Esophagus mucosa (tissue), 1 donor: ENCODE data around the gene FAM186B. TPM values are rescaled to one million over a fixed set of nuclear protein-coding genes. Genes with fewer than 3 reads are reported as not detected.
"Not testable (repeated sequence)": the region's sequence is repeated elsewhere in the genome, so short reads cannot be mapped to it uniquely, and the experiment has no call there.

Source experiments
- ATAC-seq: fragments of 200-7000 bp; cut with Tn5 transposase; one replicate; pipeline ENCODE4 v1.9.1; 2020
- total RNA-seq: library from RNA; stranded (reverse); gene quantifications from one replicate; pipeline ENCODE4 v1.2.4, GENCODE V29; 2023
- donor health status: DM: yes; HTN: yes; CAD: no.

Gene FAM186B
- 0.36 TPM for total RNA-seq

- not testable (repeated sequence) for ATAC-seq
These were observed at the start of gene FAM186B for GRCh38 chr12:49605539-49605938. TSS of gene FAM186B (minus strand) at chr12:49605639. CDS start at chr12:49605477, 162 bp downstream.

DNA sequence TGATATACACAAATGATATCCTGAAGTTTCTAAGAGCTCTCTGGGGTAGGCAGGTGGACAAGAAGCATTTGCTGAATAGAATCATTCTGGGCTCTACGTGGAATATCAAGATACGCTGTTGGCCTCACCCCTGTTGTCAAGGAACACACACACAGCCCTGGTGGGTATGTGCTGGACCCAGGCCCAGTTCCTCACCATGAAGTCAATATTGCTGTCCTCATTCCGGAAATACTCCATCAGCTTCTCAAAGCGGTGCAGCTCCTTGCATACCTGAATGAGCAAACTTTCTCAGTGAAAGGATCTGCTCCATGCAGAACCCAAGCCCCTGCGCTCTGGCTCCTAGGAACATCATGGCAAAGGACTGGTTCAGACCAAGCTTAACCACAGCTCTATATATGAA is 49.3 kb upstream of the FAM186B start:
- no peak for ATAC-seq

DNA sequence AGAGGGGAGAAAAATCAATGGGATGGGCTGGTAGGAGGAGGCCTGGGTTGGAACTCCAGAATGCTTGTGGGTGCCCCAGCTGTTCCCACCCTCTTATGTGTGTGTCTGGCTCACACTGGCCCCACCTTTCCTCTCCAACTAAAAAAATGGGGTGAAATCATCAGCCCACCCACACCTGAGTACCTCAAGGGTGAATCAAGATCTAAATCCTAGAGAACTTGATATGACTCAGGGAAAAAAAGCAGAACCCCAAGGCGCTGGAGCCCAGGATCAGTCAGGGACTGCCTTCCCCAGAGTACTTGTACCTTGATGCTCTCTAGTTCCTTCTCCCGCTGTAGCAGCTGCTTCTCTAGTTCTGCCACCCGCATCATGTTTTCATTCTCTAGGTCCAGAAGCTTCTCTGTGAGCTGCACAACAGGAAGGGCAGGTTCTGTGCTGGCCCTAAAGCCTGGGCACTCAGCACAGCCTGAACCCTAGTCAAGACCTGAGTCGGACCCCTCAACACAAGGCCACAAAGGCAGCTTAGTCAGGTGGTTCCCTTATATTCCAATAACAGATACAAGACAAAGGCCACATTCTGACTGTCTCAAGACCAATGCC is 47.6 kb upstream of the FAM186B start:
- ATAC-seq, result no peak

- no peak for ATAC-seq
These were observed 46.4 kb upstream of the FAM186B start for GRCh38 chr12:49651855-49652254.

DNA sequence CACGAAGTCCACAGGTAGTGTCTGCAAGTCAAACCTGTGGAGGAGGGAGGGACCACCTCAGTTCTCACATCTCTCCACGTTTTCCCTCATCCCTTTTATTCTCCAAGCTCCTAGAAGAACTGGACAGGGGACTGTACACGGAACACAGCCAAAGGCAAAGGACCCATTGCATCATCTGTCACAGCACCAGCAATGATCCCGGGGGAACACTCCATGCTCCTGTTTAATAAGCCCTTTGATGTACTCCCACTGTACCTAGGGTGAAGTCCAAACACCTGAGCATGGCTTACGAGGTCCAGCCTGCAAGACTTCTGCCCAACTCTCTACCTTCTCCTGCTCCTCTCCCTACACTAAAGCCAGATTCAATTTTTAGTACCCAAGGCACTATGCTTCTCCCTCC is 44.5 kb upstream of the FAM186B start:
- no peak for ATAC-seq

- no peak for ATAC-seq
These were observed 44.0 kb upstream of the FAM186B start for GRCh38 chr12:49649445-49649844.

DNA sequence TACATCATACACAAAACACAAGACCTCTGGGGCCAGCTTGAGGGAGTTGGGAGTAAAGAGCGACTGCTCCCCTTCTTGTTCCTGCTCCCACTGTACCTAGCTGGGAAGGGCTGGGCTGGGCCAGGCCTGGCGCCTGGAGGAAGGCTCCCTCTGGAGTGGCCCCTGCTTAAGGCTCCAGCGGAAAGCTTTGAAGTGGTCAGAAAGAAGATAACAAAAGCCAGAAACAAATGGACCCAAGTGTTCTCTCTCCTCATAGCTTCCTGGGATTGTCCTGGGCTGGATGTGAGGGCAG is 43.2 kb upstream of the FAM186B start:
- no peak for ATAC-seq

DNA sequence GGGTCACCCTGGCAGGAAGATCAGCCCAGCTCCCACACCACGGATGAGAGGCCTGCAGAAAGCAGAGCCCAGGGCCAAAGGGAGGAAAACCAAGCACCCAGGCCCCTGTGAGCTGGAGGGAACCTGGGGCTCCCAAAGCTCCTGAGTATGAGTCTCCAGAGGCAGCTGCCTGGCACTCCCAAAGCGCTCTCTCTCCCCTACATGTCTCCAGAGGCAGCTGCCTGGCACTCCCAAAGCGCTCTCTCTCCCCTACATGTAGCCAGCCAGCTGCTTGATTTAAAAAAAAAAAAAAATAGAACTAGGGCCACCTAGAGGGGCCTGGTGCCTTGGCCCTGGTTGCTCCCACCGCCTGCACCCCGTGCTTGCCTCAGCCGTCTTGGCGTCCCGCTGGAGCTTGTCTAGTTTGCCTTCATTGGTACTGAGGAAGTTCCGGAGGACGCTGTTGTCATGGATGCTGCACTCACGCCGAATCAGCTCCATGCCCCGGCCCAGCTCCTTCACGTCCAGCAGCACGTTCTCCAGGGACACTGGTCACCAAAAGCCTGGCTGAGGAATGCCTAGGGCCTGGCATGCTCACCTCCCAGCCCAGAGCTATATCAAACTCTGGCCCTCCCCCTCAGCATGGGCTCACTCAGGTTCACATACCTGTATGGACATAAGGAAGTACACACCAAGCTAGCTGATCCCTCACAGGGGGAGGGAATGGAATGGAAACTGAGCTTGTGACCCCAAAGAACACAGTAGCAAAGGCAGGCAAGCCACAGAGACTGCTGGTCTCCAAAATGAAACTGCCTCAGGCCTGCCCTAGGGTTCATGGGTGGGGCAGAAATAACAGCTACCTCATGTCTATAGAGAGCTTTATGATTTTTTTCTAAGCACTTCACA is 42.6 kb upstream of the FAM186B start:
- ATAC-seq, result no peak

DNA sequence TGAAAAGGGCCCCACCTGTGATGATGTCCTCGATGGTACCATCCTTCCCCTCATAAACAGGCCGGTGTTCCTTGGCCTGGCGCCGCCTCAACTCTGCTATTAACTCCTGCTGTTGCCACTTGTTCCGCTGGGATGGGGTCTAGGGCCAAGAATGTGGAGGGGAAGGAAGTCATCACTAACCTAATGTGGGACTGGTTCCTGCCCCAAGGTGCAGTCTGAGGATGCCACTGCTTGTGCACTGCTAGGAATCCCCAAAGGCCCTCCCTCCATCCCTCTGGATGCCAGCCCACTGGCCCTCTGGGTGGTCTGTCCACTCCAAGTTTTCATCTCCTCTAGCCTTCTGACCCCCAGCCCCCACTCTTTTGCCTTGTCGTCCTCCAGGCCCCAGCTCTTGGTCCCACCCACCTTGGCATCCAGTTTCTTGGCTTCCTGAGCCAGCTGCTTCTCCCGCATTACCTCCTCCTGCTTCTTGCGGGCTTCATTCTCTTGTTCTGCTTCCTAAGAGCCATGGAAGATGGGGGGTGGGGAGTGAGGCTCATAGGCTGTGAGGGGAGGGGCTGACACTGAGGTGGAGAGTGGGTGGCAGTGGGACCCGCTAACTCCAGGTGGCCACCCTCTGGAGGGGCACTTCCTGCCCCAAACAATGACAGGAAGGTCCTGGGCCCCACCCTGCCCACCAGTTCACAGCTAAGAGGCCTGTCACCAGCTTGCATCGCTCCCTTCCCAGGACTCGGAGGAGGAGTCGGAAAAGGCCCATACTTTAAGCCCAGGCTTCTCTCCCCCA is 41.6 kb upstream of the FAM186B start:
- no peak for ATAC-seq

DNA sequence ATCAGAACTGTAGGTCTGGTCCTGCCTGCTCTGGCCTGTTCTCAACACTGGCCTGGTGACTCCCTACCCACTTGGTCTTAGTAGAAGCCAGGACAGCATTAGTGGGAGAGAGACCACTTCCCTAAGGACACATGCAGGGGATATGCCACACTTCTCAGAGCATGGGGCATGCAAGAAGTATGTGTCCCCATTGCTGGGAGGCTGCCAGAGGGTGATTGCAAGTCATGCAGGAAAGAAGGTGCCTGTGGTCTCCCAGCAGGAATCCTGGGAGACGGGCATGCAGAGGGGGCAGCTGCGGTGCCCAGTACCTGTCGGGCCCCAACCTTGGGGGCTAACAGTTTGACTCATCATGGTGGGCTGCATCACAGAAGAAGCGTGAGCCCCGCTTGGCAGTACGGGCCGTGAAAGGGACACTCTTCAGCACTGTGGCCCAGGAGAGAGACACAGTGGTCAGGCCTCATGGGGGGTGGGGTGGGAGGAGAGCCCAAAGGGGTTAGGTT is 40.9 kb upstream of the FAM186B start:
- ATAC-seq, result no peak

- ATAC-seq, result no peak
These were observed 40.0 kb upstream of the FAM186B start for GRCh38 chr12:49645146-49646039.

GRCh38 chr12:49644620-49644994 is 39.2 kb upstream of the FAM186B start:
- ATAC-seq, result peak; percentile 54

GRCh38 chr12:49643961-49644619 is 38.7 kb upstream of the FAM186B start:
- ATAC-seq, result peak; percentile 70

DNA sequence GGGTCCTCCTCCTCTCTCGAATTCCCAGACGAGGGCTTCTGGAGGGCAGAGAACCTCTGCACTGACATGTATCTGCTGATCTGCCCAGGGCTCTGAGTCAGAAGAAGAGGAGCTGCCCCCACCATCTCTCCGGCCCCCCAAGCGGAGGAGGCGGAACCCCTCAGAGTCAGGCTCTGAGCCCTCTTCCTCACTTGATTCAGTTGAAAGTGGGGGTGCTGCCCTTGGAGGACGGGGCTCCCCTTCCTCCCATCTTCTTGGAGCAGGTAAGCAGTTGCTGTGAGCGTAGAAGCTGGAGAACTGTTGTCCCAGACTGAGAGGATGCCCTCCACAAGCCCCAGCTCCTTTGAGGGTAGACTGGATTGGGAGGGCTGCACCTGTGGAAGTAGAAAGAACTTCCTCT is 37.7 kb upstream of the FAM186B start:
- no peak for ATAC-seq

- ATAC-seq, result peak; percentile 85
These were observed 36.9 kb upstream of the FAM186B start for GRCh38 chr12:49642370-49642802.

GRCh38 chr12:49641748-49642369 is 36.4 kb upstream of the FAM186B start:
- no peak for ATAC-seq

GRCh38 chr12:49636979-49637755 is 31.7 kb upstream of the FAM186B start:
- peak; percentile 77 for ATAC-seq

GRCh38 chr12:49636574-49636973 is 31.1 kb upstream of the FAM186B start:
- no peak for ATAC-seq

- no peak for ATAC-seq
These were observed 30.2 kb upstream of the FAM186B start for GRCh38 chr12:49635656-49636055.

DNA sequence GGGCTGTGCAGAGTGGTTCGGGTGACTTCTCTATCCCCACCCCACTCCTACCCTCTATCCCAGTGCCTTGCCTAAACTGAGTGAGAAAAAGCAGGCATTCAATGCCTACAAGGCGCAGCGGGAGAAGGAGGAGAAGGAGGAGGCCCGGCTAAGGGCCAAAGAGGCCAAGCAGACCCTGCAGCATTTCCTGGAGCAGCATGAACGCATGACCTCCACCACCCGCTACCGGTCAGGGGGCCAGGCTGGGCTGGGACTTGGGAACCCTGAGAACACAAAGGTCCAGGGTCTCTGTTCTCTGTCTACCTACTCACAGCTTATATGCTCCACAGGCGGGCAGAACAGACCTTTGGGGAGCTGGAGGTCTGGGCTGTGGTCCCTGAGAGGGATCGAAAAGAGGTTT is 29.6 kb upstream of the FAM186B start:
- ATAC-seq, result no peak
